RCC 7860 (cell line): ENCODE measurements around the gene GYPA.
"Not testable (repeated sequence)": the region's sequence is repeated elsewhere in the genome, so short reads cannot be mapped to it uniquely, and the experiment has no call there.

ENCODE experiments used
- DNase-seq: peaks from one replicate; pipeline ENCODE4 v3.0.0-alpha.2; 2015; ENCODE audit warnings: low spot score
- FAIRE-seq: peaks from 2 replicates; lab custom pipeline; 2012; peaks lifted over from hg19 to GRCh38; lab: Jason Lieb, UNC

The GYPA gene

DNA sequence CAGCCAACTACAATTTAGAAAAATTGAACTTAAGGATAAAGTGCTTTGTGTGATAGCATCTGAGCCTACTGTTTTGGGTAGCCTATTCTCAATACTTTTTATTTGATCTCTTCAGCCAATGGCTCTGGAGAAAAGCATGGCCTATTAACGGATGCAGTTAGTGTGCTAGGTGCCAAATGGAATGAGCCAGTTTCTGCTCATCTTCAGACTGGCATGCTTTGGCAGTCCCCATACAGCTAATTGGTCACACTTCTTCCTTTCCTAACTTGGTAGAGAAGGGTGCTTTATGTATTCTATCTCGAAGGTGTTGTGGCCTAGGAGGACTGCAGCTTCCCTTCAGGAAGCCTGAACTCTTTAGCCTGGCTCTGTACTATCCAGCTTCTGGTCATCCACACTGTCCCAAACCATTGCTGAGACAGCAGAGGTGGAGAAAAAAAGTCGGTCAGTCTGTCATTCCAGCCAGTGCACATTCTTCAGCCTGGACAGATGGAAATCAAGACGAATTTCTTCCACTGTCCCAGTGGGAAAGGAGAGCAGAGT lies 11.1 kb downstream of the GYPA start:
- FAIRE-seq, DNase-seq: not testable (repeated sequence)

DNA sequence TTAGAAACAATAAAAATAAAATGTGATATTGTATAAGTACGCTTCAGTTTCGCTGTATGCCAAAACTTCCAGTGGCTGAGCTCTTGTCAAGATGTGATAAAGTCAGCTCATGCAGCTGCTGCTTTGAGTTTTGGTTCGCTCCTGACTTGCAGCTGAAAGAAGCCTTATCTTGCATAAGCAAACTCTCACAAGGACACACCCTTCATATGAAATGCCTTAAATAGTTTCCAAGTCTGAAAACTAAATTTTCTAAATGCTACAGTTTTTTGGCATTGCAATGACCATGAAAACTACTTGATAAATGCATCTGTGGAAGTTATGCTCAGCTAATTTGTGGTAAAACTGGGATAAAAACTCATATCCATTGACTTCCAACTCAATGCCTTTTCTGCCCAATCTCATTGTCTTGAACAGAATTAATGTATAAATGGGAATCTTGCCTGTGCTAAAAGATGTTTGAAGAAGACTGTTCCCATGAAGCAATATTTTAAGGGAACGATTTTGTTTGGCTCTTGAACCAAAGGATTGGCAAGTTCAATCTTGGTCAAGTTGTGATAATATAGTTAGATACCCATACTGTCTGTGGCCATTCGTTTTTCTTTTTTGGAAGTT lies 11.7 kb downstream of the GYPA start:
- FAIRE-seq, DNase-seq: not testable (repeated sequence)

DNA sequence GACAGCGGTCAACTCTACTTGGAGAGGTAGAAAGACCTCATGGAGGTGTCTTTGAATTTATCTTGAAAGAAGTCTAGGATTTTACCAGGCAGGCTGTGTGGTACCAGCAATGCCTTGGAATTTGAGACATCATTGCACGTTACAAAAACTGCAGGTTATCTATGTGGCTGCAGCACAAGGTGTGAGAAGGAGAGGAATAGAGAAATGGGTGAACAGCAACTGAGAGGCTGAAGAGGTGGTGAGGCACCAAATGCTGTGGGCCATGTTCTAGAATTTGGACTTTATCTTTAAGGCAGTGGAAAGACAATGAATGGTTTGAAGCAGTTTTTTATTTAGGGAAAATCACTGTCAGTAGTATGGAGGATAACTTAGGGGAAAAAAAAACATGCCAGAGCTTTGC lies 15.4 kb downstream of the GYPA start:
- FAIRE-seq, DNase-seq: not testable (repeated sequence)

GRCh38 chr4:144123982-144124635 lies 16.4 kb downstream of the GYPA start:
- FAIRE-seq, DNase-seq: not testable (repeated sequence)

GRCh38 chr4:144123269-144123668 lies 17.2 kb downstream of the GYPA start:
- not testable (repeated sequence) for FAIRE-seq, DNase-seq

GRCh38 chr4:144119752-144120151 lies 20.8 kb downstream of the GYPA start:
- not testable (repeated sequence) for DNase-seq, FAIRE-seq

GRCh38 chr4:144115519-144115918 lies 25.0 kb downstream of the GYPA start:
- FAIRE-seq, result no peak

GRCh38 chr4:144113546-144113945 lies 27.0 kb downstream of the GYPA start:
- FAIRE-seq (no peak), DNase-seq (no peak)

More at GRCh38 chr4:144115519-144115918, 25.0 kb downstream of the GYPA start:
- no peak for DNase-seq

- FAIRE-seq (no peak), DNase-seq (no peak)
These were observed 35.9 kb downstream of the GYPA start for GRCh38 chr4:144104509-144105130.

GRCh38 chr4:144097776-144098175 lies 42.7 kb downstream of the GYPA start:
- FAIRE-seq, DNase-seq: not testable (repeated sequence)

GRCh38 chr4:144093995-144094394 lies 46.5 kb downstream of the GYPA start:
- not testable (repeated sequence) for DNase-seq, FAIRE-seq

DNA sequence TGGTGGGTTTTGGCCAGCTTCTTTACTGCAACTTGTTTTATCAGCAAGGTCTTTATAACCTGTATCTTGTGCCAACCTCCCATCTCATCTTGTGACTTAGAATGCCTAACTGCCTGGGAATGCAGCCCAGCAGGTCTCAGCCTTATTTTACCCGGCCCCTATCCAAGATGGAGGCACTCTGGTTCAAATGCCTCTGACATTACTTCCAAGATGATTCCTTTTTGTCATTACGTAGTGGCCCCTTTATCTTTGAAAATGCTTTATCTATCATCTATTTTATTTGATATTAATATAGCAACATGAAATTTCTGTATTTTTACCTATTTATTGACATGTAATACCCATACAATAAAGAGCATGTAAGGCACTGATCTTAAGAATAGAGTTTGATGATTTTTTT lies 49.3 kb downstream of the GYPA start:
- DNase-seq, FAIRE-seq: not testable (repeated sequence)

DNA sequence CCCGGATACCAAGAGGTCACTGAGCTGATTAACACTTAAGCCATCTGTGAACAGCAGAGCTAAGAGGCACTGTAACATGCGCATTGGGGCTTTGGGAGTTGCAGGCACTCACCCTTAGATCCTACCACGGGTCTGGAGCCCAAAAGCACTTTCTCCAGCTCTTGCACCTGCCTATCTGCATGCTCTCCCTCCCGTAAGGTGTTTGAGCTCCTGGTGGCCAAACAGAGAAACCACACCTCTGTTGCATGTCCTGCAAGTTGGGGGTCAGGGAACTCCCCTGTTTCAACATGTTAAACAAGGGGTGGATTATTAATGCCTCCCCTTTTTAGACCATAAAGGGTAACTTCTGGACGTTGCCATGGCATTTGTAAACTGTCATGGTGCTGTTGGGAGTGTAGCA lies 49.8 kb downstream of the GYPA start:
- DNase-seq (no peak), FAIRE-seq (no peak)

- not testable (repeated sequence) for DNase-seq, FAIRE-seq
These were observed 58.5 kb downstream of the GYPA start for GRCh38 chr4:144082053-144082452.

- not testable (repeated sequence) for DNase-seq
These were observed 60.4 kb downstream of the GYPA start for GRCh38 chr4:144080135-144080534.

DNA sequence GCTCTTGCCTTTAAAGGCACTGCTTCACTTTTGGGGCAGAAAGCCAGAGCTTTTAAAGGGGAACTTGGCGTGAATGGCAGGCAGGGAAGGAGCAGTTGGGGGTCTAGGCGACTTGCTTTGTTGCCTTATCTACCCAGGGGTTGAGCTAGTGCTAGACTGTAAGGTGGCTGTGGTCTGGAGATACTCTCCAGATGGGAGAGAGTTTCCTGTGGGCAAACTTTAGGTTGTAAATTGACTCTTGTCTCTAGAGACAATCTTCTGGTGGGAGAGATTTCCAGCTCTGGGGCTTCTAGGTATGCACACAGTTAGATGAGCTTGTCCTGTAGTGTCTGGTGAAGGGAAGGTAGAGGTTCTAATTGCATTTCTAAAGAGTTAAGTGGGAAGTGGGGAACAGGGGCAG lies 61.8 kb downstream of the GYPA start:
- DNase-seq, FAIRE-seq: not testable (repeated sequence)

More at GRCh38 chr4:144080135-144080534, 60.4 kb downstream of the GYPA start:
- FAIRE-seq, result not testable (repeated sequence)

- DNase-seq, FAIRE-seq: not testable (repeated sequence)
These were observed 79.0 kb downstream of the GYPA start for GRCh38 chr4:144061556-144061955.

GRCh38 chr4:144060234-144060859 lies 80.2 kb downstream of the GYPA start:
- not testable (repeated sequence) for FAIRE-seq, DNase-seq
